Subcutaneous adipose tissue (tissue), 4 donors: ENCODE data around the gene TMEM97. TPM values are rescaled to one million over a fixed set of nuclear protein-coding genes. Genes with fewer than 3 reads are reported as not detected.

ENCODE experiments used
- CTCF ChIP-seq: fragments of 450-650 bp; IDR thresholded peaks from one replicate; pipeline ENCODE4 v1.5.1; 2016; ENCODE audit warnings: low read depth, mild to moderate bottlenecking, control low read depth, antibody characterized with exemption, moderate library complexity
- total RNA-seq, 4 donors: library from RNA; depleted of rRNA; stranded (reverse); fragments of >200 nt; gene quantifications; one replicate each; pipeline ENCODE4 v1.1.0, GENCODE V29; 2016

The TMEM97 gene
- total RNA-seq, 4 donors from 2014 or later: 2.6 to 9.5 (median 6.8) TPM

DNA sequence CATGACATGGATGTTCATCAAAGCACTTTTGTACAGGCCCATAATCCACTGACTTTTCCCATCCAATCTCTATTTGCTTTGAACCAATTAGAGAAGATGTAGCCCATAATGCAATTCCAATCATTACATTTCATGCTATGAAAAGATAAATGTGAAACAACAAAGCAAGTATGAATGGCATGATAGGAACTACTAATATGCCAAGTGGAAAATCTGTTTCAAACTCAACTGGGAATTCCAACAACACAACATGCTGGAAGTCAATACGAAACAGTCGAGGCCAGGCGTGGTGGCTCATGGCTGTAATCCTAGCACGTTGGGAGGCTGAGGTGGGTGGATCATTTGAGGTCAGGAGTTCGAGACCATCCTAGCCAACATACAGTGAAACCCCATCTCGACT is 39.6 kb upstream of the TMEM97 start:
- TF ChIP-seq CTCF: no peak

GRCh38 chr17:28280826-28281225 is 38.2 kb upstream of the TMEM97 start:
- no peak for TF ChIP-seq CTCF

DNA sequence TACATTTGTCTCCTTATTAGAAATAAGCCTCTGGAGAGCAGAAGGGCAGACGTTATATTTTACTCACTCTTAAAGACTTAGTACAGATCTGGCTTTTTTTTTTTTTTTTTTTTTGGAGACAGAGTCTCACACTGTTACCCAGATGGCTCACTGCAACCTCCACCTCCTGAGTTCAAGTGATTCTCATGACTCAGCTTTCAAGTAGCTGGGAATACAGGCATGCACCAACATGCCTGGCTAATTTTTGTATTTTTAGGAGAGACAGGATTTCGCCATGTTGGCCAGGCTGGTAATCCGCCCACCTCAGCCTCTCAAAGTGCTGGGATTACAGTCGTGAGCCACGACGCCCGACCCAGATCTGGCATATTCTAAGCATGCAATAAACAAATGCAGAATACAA is 36.4 kb upstream of the TMEM97 start:
- no peak for TF ChIP-seq CTCF

DNA sequence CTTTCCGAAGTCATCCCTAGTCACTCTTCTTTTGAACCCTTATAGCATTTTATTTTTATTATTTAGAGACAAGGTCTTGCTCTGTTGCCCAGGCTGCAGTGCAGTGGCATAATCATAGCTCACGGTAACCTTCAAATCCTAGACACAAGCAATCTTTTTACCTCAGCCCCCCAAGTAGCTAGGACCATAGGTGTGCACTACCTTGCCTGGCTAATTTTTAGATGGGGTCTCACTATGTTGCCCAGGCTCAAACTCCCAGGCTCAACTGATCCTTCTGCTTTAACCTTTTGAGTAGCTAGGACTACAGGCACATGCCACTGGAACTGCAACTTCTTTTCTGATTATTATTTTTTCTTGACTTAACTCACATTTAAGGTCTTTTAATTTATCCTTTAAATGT is 33.0 kb upstream of the TMEM97 start:
- TF ChIP-seq CTCF: no peak

GRCh38 chr17:28290703-28291102 is 28.3 kb upstream of the TMEM97 start:
- TF ChIP-seq CTCF: no peak

- TF ChIP-seq CTCF: no peak
Observed at GRCh38 chr17:28291780-28292330, 27.1 kb upstream of the TMEM97 start.

- TF ChIP-seq CTCF: no peak
Observed at GRCh38 chr17:28293994-28294393, 25.0 kb upstream of the TMEM97 start.
